GM21576 (cell line): ENCODE results near the gene NR2F2.
A peak's percentile ranks its signal among the peaks of the same experiment; 100 is the strongest.

Source experiments
- ATAC-seq: cut with Tn5 transposase; IDR thresholded peaks from one replicate; pipeline ENCODE4 v1.9.1; 2021; ENCODE audit warnings: mild to moderate bottlenecking, moderate library complexity; ENCODE audit not compliant: unreplicated experiment

Gene NR2F2

DNA sequence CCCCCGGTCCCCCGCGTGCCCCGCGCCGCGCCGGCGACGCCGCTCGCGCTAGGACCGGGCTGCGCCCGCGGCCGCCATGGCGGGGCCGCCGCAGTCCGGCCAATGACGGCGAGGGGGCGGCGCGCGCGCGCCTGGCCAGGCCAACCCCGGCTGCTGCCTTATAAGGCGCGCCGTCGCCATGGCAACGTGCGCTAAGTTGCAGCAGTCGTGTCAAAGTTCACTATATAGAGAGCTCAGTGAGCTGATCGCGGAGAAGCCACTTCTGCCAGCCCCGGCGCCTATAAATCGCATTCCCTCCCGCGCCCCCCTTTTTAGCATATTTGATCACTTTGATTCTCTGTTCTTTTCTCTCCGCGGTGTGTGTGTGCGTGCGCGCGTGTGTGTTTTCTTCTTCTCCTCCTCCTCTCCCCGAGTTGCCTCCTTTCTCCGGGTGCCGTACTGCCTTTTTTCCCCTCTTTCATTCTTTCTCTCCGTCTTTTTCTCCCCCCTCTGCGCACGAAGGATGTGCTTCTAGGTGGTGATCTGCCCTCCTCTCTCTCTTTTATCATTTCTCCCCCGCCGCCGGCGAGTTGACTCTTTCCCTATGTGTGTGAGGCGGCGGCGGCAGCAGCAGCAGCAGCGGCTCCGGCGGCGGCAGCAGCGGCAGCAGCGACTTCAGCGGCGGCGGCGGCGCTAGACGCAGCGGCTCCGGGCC, at the start of gene NR2F2:
Gene NR2F2, plus strand, starts transcription at position 251 of the 694 bp plus-strand sequence. CDS start 1,406 bp downstream, outside the sequence.
- ATAC-seq: peak; percentile 76

DNA sequence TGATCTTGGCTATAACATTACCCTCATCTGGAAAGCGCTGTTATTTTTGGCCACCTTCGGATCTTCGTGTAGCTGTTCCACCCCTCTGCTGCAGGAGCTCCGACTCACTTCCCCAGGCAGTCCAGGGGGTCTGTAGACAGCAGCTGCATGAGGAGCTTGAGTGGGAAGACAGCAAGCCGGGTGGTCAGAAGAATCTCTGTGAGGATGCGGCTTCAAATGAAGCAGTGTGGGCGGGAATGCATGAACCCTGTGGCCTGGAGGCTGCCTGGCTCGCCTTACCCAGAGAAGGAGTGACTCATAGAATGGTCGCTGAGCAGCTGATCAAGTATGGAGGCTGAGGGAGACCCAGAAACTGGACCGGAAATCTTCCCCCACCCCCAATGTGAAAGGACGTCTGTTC, 45.2 kb upstream of the NR2F2 start:
- no peak for ATAC-seq

DNA sequence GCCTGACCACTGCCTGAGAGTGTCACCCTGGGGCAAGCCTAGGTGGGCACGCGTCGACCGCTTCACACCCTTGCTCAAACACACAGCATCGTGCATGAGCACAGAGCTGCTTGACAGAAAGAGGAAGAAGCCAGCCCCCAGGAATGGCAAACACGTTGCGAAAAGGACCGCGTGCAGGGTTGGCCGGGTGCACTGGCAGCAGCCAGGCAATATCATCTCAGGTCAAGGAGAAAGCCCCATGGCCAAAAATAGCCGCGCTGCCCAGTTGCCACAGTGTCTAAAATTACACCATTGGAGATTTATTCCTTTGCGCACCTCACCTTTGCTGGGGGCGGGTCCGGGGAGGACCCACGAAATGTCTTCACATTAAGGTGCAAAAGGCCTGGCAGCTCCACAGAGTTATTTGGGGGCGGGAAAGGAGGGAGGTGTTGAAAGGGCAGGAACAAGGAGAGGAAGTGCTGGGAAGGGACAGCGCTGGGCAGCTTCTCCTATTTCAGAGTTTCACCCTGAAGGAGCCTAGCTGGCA, 44.7 kb upstream of the NR2F2 start:
- no peak for ATAC-seq

DNA sequence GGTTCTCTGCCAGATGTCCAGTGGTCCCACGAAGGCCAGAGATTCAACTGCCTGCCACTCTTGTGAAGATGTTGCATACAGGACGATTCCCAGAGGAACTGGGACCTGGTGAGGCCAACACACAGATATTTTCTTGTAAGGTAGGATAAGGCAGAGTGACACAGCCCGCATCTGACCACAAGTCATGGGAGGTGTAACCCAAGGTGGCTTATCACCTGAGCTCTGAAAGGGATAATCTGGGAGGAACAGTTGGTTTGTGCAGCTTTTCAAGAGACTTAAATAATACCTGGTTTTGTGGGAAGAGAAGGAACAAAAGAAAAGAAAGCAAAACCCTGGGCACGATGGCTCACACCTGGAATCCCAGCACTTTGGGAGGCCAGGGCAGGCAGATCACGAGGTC, 39.8 kb upstream of the NR2F2 start:
- ATAC-seq: no peak

DNA sequence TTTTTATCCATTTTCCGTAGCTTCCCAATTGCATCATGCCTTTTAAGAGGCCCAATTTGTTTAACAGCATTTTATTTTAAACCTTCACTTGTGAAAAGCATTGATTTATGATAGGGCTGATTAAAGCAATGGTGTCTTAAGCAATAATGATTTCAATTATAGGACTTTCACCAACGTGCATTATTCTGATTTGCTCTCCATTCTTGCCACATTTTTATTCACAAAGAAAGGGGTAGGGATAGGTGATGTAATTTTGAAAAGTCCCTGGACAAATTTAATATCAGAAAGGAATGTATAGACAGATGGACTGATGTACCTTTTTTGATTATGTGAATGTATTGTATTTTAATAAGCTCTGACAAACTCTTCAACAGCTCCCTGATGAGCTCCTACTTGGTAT, 37.9 kb upstream of the NR2F2 start:
- no peak for ATAC-seq

DNA sequence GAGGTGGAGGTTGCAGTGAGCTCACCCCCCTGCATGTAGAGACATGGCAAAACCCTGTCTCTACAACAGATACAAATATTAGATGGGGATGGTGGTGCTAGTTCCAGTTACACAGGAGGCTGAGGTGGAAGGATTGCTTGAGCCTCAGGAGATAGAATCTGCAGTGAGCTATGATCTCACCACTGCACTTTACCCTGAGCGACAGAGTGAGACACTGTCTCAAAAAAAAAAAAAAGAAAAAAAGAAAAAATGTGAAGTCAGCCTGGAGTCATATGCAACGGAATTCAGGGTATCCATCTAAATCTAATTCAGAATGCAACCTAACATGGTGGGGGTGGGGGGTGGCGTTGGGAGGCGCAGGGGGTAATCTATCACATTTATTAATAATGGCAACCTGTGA, 37.1 kb upstream of the NR2F2 start:
- no peak for ATAC-seq

DNA sequence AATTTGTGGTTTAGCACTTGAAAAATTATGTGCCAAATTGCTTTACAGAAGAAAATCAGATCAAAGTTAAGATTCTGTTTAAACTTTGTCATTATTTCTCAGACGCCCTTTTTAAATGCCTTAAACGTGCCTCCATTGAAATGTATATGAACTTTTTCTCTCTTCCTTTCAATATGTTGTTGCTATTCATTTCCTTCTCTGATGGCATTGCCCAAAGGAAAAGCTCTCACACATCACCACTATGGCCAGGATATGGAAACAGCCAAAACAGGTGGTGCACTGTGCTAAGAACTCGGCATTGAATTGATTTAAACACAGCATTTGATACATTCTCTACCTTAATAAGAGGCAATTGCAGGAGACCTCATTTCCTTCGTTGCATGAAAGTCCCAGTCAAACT, 35.7 kb upstream of the NR2F2 start:
- no peak for ATAC-seq

DNA sequence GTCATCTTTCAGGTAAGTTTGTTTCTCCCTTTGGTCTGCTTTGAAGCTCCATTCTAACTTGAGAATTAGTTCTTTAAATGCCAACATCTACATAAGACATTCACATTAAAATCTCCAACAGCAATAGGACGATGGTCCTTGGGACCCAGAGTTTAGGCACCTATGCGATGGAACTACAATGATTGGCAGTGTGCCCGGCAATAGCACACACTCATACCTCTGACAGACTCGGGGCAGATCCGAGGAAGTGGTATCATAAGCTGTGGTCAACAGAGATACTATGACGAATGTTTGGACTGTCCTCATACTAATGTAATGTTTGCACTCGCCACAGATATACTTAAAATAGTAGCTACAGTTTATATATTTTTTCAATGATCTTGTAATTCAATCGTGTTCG, 34.2 kb upstream of the NR2F2 start:
- ATAC-seq: no peak

DNA sequence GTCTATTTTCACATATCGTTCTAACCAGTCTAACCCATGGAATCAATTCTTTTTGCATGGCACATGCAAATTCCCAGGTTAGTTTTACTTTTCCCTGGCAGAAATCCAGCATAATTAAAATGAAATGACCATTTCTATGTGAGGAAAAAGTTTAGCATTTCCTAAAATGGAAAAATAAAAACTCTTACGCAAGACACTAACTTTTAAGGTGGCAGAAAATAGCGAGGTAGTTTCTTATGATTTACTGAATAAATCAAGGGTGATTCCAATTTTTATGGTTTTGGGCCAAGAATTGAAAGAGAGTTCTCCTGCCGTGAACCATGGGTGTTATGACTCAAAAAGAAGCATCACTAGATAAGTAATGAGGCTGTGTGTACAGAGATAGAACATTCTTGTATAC, 32.7 kb upstream of the NR2F2 start:
- ATAC-seq: no peak

DNA sequence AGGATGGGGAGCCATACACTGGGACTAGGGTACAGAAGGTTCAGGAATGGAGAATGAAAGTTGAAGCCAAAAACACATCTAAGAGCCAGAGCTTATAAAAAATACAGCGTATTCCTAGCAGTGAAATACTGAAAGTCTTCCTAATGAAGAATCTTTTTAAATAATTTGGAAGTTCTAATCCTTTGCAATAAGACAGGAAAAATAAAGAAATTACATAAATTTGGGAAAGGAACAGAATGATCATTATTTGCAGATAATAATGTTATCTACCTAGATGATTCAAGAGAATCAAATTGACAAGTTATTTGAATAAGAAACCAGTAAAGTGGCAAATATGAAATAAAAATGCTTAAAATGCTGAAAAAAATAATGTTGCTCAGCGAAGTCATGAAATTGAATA, 32.3 kb upstream of the NR2F2 start:
- ATAC-seq: no peak

DNA sequence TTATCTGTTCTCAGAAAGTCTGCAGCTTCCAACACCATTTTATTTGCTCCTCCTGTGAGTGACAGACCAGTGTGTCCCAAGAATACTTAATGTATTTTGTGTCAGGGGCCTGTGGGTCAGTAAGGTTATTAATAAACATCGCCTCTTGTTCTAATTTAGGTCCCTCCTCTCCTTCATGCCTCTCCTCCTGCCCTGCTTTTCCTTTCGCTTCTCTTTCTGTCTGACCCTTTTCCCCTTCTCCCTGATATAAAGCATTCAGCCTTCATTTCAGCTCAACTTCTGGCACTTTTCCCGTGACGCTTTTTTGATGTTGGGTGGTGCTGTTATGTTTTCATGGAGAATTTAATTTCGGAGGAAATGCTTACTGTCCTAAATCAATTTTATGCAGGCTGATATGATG, 29.7 kb upstream of the NR2F2 start:
- ATAC-seq: no peak

DNA sequence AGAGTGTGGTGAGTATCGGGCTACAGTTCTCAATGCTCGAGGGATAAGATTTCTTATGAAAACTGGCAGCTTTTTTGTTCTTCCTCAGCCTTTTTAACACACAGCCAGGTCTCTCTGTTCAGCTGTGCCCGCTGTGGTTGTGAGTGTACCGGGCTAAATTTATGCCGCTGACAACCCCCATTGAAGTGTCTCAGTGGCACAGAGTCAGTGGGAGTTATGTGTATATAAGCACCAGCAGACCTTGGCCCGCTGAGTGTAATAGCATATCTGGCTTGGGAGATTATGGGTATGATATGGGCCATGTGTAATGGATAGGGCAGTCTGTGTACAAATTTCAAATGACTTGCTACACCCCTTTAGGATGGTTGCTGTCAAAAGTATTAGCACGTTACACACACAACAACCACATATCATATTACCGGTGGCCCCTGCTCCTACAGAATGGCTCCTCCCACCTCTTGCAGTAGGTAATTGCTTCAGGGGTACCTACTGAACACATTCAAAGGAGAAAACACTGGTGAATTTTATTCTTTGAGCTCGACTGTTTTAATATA, 26.9 kb upstream of the NR2F2 start:
- ATAC-seq: no peak

DNA sequence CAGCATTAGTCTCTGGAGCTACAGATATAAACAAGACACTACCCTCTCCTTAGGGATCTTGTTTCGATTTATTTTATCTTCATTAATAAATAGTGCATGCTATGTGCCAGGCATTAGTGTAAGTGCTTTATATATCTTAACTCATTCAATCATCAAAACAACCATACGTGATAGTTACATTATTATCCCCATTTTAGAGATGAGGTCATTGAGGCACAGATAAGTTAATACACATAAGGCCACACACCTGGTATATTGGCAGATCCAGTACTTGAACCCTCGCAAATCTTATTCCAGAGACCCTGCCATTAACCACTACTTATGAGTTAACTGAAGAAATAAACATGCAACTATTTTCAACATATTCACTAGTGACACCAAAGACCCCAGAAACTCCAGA, 25.7 kb upstream of the NR2F2 start:
- no peak for ATAC-seq

DNA sequence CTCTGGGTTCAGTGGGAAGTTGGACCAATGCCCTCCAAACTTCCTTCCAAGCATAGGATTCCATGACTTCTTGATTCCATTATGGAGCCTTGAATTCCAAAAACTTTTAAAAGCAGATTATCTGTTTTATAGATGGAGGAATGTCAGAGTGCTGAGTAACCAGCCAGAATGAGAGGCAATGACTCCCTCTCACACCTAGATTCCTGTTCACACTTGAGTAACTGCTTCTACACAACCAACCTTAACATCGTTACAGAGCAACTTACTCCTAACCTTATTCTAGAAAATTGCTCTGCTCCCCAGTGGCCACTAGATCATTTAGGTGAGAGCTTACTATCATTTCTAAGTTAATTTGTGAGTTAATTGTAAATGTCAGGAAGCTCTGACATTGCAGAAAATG, 24.2 kb upstream of the NR2F2 start:
- ATAC-seq: no peak

DNA sequence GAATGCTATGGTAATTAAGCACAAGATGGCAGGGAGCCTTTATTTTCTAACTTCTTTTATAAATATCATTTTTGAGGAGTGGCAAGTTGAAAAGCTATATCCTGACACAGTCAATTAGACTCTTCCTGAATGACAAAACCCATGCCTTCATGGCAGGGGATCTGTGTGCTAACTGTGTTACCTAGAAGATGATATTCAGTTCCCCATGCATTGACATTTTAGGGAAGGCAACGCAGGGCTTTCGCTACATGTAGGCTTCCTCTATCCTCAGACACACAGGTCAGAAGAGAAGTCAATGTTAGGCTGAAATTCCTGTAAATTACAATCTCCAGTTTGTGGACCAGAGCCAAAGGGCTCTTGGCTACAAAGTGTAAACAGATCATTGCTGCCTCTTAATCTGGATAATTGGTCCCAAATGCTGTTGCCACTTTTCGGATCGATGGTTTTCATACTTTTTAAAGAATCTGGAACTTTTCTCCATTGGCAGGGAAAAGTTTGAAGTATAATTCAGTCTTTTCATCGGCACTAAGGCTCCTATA, 22.6 kb upstream of the NR2F2 start:
- no peak for ATAC-seq

DNA sequence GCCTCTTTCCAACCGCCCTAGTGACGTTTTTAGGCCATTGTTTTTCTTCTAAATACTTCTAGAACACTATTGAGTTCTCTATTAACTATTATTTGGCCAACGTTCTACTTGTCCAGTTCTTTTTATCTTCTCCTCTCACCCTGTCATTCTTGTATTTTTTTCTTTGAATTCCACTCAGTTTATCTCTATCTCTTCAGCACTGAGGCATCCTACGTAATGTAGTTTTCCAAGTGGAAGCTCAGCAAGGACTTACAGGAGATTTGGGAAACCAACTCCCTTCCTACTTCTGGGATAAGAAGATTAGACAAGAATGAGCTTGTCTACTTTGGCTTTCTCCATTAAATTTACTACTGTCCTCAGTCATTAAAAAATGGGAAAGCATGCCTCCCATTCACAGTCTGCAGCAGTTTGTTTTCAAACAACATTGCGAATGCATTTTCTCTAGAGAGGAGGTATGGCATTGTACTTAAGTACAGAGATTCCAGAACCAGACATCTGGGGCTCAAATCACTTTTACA, 21.3 kb upstream of the NR2F2 start:
- ATAC-seq: no peak

DNA sequence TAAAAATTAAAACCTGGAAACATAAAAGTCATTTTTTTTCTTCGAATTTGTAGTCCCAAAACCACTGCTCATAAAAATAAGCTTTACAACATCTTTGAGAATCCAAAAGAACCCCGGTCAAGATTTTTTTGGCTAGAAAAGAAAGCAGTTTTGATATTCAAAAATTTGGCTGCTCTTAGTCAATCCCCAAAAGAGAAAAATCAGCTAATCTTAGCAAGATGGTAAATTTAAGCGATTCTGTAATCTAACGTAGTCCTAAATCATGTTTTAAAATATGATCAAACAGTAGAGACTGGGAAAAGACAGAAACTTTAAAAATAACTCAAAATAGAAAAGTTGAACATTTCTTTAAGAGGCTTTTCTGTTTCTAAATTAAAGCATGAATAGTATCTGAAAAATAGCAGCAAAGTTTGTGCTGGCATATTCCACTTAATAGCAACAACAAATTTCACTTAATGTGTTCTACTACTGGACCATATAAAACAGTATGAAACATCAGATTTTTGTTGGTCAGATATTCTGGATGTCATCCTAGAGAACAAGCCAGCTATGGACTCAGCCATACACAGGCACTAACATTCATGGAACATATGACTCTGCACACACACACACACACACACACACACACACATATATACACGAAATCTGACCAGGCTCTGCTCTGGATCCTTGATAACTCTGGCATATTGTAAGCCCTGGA, 19.1 kb upstream of the NR2F2 start:
- ATAC-seq: no peak

DNA sequence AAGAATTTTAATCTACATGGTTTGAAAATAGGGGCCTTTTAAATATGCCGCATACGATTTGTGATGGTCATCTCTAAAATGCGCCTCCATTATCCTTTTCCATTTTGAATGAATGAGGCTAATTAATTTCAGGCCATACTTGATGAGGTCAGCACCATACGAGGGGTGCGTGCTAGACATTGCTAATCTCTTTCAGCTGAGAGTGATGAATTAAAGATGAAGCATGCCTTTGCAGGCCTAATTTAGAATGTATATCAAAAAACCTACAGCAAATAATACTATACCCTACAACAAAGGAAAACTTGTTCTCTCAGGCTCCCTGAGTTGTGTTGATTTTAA, 18.6 kb upstream of the NR2F2 start:
- no peak for ATAC-seq

DNA sequence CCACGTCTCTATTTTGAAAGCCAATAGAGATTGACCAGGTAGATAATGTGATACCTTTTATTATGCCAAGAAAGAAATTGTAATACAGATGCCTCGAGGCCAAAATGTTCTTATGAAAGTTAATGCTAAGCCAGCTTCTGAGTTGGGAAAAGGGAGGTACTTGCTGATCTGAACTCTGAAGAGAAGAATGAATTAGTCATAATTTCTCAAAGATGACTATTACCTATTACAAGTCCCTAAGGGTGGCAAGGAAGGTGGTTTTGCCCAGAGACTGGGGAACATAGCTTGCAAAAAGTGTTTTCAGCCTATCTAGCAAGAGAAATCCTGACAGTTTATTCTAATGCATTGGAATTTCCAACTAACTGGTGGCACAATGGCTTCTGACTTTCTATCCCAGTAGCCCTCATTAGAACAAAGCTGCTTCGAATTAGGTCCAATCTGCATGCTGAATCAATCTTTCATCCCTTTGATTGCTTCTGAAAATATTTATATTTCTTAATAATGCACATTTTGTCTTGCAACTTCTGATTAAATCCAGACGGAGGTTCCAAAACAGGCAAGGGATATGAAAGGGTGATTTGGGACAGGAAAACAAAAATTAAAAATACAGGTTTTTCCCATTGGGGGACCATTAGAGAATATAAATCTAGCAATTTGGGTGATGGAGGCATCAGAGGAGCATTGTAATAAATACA, 17.7 kb upstream of the NR2F2 start:
- no peak for ATAC-seq

DNA sequence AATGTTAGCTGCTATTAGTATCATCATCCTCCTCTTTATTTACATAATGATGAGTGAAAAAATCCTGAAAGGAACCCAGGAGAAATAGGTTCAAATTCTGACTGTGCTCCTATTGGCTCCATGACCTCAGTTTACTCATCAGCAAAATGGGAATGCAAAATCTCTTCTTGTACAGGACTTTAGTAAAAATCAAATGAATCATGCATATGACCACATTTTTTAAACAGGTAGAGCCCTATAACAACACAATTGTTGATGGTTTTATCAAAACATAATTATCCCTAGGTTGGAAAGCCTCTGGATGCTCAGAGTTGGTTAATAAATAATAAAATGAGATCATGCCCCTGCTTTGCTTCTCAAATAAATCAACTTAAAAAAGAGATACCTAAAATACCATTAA, 16.0 kb upstream of the NR2F2 start:
- ATAC-seq: no peak

DNA sequence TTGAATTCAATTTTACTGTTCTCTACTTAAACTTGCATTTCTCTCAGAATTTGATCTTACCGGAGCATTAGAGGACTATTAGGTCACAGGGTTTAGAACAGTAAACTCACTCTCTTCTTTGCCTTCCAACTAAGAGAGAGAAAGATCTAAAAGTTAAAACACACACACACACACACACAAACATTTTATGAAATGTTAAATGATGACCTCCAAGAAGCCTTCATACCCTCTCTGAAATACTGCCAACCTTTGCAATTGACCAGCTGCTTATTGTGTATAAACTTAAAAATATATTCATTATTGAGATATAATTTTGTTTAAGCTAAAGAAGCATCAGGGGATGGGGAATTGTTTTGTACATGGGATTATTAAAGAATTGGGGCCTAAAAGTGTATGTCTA, 15.5 kb upstream of the NR2F2 start:
- no peak for ATAC-seq
